ENCODE measurements around the gene AKR1B15. TPM values are rescaled to one million over a fixed set of nuclear protein-coding genes. Genes with fewer than 3 reads are reported as not detected.
"Not testable (repeated sequence)": the region's sequence is repeated elsewhere in the genome, so short reads cannot be mapped to it uniquely, and the experiment has no call there.

The AKR1B15 gene
- total RNA-seq, 1 donor from 2014 or later: not detected

DNA sequence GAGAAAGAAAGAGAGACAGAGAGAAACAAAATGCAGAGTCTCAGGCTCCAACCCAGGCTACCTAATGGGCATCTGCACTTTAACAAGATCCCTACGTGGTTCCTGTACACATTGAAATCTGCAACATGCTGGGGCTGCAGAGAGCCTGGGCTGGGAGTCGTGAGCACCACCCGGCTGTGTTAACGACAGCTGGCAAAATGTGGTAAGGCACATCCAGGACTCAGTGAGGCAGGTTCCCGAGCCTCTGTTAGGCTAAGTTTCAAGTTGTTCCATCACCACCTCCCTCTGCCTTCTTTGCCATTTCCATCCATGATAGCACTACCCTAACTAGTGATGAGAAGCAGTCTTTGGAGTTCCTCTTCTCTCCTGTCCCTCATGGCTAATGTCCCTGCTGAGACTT lies 20.2 kb upstream of the AKR1B15 start:
- intact Hi-C loops (cut with DNase I): no loop called here
- ATAC-seq (no peak), DNase-seq (ENCODE audit: missing footprints) (no peak)

DNA sequence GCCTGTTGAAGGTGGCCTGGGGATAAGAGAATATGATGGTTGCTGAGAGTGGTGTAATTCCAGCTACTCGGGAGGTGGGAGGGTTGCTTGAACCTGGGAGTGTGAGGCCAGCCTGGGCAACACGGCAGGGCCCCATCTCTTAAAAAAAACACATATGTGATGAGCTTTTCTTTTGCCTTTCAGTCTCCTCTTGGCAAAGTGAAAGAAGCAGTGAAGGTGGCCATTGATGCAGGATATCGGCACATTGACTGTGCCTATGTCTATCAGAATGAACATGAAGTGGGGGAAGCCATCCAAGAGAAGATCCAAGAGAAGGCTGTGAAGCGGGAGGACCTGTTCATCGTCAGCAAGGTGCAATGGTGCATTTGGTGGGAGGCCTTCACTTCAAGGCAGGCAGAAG lies 18.4 kb upstream of the AKR1B15 start:
- DNase-seq (ENCODE audit: missing footprints) (no peak), ATAC-seq (no peak)
- intact Hi-C loops (cut with DNase I): loop anchor here (5.0 kb wide), 1 partner anchor 77 kb away; no protein-coding TSS in a partner anchor

DNA sequence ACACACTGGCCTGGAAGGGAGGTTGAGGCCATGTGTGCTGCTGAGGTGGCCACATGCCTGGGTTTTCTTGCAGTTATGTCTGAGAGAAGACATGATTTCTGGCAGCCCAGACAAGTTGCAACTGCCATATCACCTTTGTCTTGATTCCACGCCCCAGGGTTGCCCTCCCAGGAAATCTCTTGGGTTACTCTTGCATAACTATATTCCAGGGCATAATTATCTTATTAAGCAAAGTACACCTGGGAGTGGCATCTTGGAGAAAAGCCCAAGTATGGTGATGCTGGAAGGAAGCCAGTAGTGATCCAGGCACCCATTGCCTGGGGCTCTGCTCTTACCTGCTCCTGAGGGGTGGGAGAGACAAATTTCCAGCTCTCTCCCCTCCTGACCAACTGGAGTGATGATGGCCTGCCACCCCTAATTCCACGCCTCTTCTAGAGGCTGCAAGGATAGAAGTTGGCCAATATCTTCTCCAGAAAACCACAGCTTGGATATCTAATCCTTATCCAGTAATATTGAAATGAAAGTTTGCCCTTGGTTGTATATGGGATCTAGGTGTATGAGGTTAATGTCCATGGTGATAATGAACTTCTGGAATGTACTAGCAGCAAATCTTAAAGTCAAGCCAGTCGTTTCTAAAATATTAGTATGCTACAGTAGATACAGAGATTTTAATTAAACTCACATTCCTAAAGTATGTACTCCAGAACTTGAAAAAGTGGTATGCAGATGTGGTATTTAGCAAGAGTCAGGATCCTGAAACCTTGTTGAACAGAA lies 16.5 kb upstream of the AKR1B15 start:
- intact Hi-C loops (cut with DNase I): loop anchor here (5.0 kb wide), 1 partner anchor 75 kb away; no protein-coding TSS in a partner anchor
- no peak for ATAC-seq
- no peak for DNase-seq (ENCODE audit: missing footprints)

DNA sequence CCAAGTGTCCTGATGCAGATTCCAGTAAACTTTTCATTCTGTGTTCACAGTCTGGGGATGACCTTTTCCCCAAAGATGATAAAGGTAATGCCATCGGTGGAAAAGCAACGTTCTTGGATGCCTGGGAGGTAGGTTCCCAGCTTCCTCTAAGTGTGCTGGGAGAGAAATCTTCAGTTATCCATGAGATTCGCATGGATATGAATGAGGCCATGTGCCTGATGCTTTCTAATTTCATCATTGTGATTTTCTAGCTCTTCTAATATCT lies 16.0 kb upstream of the AKR1B15 start:
- no peak for DNase-seq (ENCODE audit: missing footprints)
- intact Hi-C loops (cut with DNase I): loop anchor here (5.0 kb wide), 1 partner anchor 74 kb away; no protein-coding TSS in a partner anchor
- ATAC-seq: no peak

DNA sequence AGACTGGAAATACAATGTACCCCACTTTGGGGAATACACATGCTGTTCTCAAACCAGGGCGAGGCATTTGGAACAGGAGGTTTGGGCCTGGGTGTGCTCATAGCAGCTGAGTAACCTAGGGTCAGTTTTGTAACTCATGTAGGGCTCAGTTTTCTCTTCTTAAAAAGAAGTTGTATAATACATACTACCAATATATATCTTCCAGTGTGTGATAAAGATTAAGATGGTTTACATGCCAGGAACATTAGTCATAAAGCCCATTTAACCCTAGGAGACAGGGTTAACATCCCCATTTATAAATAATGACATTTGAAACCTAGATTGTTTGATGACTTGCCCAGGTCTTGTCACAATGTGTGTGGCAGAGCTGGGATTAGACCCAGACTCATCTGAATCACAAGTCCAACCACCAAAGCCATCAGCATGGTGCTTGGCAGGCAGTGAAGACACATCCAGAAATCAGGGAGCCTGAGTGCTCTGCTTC lies 15.6 kb upstream of the AKR1B15 start:
- DNase-seq (ENCODE audit: missing footprints) (no peak), ATAC-seq (no peak)
- intact Hi-C loops (cut with DNase I): loop anchor here (5.0 kb wide), 1 partner anchor 74 kb away; no protein-coding TSS in a partner anchor

DNA sequence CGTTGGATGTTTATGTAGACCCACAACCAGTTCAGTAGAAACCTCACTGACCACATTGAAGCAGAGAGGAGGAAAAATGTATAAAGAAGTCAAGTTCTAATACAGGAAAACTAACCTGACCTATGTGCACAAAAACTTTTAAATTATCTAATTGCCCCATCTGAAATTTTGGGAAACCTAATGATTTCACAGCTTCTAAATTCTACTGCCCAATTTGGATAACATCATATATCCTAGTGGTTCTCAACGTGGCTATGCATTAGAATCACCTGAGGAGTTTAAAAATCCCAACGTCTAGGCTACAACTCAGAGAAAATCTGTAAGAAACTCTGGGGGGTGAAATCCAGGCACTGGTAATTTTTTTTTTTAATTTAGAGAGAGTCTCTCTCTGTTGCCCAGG lies 14.3 kb upstream of the AKR1B15 start:
- ATAC-seq (no peak), DNase-seq (ENCODE audit: missing footprints) (no peak)
- intact Hi-C loops (cut with DNase I): loop anchor here (5.0 kb wide), 1 partner anchor 73 kb away; no protein-coding TSS in a partner anchor

DNA sequence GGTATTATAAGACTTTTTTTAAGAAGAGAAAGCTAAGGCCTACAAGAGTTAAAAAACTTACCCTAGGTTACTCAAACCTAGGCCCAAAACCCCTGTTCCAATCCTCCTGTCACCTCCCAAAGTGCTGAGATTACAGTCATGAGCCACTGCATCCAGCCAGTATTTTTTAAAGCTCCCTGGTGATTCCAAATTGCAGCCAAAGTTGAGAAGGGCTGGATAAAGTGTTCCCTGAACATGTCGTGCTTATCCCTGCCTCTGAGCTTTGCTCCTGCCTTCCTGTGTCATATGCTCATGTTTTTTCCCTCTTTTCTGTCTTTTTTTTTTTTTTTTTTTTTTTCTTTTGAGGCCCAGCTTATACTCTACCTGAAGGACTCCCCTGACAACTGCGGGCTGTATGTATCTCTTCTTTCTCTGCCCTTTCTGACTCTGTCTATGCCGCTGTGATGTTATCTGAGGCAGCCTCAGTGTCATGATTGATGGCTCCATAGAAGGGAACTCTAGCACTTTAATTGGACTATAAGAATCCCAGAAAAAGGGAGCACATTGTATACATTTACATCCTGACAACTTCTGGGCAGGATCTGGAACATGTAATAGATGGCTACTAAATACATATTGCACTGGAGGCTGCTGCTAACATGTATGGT lies 13.5 kb upstream of the AKR1B15 start:
- no peak for DNase-seq (ENCODE audit: missing footprints)
- intact Hi-C loops (cut with DNase I): no loop called here
- ATAC-seq: peak; percentile 56

DNA sequence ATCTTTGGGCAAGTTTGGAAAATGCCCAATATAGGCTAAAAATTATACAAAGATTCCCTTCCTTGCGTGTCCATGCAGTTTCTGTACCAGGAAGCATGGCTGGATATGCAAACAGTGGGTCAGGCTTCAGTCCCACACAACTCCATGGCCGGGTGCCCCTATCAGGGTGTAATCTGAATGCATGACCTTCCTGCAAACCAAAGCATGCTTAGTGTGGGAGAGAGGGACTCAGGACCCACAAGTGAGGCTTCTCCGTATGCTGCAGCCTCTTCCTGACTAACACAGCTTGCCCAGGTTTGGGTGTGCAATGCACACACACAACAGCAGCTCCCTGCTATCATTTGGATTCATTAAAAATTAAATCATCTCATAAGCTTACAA lies 13.0 kb upstream of the AKR1B15 start:
- DNase-seq (ENCODE audit: missing footprints) (no peak), ATAC-seq (no peak)
- intact Hi-C loops (cut with DNase I): no loop called here

DNA sequence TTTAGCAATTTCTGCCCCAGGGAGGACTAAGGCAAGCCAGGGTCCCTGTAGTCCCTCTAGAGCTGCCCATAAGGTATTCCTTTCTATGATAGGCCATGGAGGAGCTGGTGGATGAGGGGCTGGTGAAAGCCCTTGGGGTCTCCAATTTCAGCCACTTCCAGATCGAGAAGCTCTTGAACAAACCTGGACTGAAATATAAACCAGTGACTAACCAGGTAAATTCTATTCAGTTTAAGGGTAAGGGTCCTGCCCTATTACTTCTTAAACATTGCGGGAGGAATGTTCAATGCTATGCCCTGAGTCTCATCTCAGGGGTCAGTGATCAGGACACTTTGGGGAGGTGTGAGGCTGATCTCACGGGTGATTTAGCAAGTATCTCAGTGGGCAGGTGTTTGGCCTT lies 12.4 kb upstream of the AKR1B15 start:
- ATAC-seq; intact Hi-C loops (cut with DNase I); DNase-seq (ENCODE audit: missing footprints): not testable (repeated sequence)

DNA sequence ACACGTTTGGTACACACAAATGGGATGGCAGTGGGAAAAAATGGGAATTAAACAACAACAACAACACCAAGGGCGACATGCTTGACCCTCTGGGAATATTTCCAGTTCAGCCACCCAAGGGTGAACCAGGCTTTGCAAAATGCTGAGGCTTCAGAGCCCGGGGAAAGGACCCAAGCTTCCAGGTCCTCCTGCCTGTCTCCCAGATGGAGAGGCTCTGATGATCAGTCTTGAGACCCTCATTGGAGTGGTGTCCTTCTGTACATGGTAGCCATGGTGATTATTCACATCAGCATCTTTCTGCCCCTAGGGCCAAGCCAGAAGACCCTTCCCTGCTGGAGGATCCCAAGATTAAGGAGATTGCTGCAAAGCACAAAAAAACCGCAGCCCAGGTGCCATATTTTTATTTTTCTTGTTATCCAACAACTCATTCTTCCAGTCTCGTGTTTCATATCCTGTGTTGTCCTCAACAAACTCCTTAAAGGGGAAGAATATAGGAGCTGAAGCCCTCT lies 11.6 kb upstream of the AKR1B15 start:
- not testable (repeated sequence) for DNase-seq (ENCODE audit: missing footprints)

DNA sequence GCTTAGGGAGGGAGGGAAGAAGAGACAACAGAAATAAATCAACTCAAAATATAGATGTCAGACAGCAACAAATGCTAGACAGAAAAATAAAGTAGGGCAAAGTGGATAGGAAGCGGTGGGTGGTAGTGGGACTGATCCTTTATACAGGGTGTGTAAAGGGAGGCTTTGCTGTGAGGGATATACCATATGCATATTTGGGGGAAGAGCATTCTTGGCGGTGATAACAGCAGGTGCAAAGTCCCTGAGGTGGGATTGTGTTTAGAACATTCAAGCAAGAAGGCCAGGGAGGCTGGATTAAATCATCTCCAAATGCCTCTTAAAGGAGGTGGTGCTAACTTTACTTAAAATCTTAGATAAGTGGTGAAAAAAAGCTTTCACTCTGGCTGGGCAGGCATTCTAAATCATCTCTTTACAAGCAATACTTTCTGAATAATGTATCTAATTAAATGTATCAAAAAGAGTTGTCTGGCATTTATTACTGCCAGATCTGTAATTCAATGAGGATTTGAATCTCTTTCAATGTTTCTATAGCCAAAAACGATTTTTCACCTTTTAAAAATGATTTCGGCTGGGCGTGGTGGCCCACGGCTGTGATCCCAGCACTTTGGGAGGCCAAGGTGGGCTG lies 9.4 kb upstream of the AKR1B15 start:
- ATAC-seq (no peak), DNase-seq (ENCODE audit: missing footprints) (no peak)
- intact Hi-C loops (cut with DNase I): no loop called here

More for the DNA sequence above, 11.6 kb upstream of the AKR1B15 start:
- intact Hi-C loops (cut with DNase I); ATAC-seq: not testable (repeated sequence)

DNA sequence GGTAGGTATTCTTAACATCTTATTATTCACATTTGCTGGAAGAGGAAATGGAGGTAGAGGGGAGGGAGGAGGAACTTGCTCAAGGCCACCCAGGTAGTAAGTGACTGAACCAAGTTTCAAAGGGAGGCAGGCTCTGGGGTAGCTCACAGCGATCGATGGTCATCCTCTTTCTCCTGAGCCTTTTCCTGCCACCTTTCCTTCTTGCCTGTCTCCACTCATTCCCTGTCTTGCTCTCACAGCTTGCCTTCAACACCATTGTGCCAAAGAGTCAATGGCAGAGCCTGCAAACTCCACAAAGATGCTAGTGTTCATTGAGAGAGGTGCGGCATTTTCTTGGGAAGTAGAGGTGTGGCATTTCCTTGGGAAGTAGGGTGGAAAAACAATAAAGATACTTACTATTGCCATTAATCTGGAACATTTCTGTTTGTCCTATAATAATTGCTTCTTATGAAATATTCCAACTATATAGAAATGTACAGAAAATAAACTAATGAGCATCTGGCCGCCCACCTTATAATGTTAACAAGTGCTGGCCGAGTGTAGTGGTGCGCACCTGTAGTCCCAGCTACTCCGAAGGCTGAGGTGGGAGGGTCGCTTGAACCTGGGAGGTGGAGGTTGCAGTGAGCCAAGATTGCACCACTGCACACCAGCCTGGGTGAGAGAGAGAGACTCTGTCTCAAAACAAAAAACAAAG lies 7.3 kb upstream of the AKR1B15 start:
- intact Hi-C loops (cut with DNase I); ATAC-seq; DNase-seq (ENCODE audit: missing footprints): not testable (repeated sequence)

DNA sequence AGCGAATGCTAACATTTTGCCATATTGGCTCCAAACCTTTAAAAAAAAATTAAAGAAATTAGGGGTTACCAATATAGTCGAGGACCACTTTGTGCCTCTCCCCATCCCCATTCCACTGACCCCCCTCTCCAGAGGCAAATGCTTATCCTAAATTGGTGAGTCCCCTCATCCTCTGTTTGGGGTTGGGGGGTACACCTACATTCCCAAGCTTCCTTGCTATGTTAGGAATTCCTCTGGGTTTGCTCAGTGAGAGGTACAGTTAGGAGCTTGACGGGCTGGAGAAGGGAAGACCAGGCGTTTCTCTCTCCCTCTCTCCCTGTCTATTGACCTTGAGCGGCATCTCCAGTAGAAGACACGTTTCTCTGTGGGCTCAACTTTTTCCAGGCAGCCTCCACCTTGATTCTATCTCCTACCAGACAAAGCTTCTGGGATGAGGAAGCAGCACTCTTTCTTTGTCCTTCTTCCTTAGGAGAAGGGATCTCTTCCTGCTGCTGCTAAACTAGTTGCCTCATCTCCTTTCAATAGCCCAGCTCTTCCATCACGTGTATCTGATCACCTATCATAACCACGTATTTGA lies 6.6 kb upstream of the AKR1B15 start:
- intact Hi-C loops (cut with DNase I): no loop called here
- ATAC-seq (no peak), DNase-seq (ENCODE audit: missing footprints) (no peak)

DNA sequence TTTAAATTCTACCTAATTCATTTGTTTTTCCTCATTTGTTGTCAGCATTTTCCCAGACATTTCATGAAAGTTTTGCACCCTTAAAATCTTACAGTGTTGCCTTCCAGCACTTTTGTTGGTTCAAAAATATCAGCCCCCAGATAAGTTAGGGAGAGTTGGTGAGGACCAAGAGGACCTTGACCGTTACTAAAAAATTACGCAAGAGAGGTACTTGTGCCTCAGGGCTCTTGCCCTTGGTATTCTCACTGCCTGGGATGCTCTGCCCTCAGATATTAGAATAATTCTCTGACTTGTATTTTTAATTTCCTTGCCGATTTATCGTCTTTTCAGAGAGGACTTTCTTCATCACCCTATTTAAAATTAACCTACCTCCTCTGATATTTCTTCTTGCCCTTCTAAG lies 3.5 kb upstream of the AKR1B15 start:
- DNase-seq (ENCODE audit: missing footprints) (no peak), ATAC-seq (no peak)
- intact Hi-C loops (cut with DNase I): loop anchor here (5.0 kb wide), 1 partner anchor 62 kb away; no protein-coding TSS in a partner anchor

DNA sequence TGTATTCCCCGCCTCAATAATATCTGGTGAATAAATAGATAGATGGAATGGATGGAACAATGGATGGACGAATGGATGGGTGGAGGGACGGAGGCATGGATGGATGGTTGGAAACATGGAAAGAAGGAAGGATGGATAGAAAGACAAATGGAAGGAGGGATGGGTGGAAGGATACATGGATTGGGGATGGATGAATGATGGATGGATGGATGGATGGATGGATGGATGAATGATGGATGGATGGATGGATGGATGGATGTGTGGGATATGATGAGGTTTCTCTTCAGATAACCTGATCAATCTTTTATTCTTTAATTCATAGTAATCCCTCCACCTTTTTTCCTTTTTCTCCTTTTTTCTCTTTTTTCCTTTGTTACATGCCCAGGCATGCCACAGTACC lies 3.0 kb upstream of the AKR1B15 start:
- ATAC-seq (no peak), DNase-seq (ENCODE audit: missing footprints) (no peak)
- intact Hi-C loops (cut with DNase I): loop anchor here (2.0 to 5.0 kb wide), 2 partner anchors 61 to 113 kb away; no protein-coding TSS in a partner anchor

DNA sequence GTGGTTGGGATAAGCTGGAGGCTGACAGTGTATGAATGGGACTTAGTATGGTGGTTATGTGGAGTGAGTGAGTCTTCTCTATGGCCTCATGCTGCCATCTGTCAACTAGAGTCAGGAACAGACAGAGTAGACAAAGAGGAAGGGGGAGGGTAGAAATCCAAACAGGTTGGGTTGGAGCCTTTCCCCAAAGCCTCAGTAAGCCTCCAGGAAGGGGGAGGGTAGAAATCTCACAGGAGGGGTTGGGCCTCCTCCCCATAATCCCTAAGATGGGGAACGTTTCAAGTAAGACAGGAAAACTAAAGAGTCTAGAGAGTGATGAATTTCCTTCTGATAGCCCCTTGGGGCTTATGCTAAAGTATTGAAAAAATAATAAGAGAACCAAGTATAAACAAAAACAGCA lies 2.0 kb upstream of the AKR1B15 start:
- ATAC-seq (no peak), DNase-seq (ENCODE audit: missing footprints) (no peak)
- intact Hi-C loops (cut with DNase I): loop anchor here (2.0 to 5.0 kb wide), 2 partner anchors 60 to 114 kb away; no protein-coding TSS in a partner anchor

DNA sequence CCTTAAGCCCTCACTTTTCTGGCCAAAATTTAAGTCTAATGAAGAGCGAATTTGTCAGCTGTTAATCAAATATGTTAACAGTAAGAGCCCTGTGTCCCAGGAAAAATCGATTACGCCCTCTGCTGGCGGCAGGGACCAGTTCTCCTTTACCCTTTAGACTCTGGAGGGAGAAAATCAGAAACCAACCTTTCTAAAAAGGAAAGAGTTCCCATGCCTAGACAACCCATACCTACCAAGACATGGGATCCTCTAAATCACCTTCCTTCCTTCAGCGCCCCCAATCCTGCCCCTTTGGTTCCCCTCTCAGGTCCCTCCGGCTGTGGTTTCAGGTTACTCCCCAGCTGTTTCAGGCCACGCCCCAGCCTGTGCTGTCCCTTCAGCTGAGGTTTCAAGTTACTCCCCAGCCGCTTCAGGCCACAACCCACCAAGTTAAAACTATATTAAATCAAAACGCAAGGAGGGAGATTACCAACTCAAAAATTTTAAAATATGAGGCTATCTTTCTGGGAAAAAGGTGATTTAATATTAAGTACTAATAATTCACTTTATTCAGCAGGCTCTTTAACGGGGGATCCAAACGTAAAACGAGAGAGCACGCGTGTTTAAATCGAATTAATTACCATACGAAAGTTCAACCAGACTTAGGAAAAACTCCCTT lies 1.4 kb upstream of the AKR1B15 start:
- DNase-seq (ENCODE audit: missing footprints) (no peak), ATAC-seq (peak; percentile 95)
- intact Hi-C loops (cut with DNase I): loop anchor here (2.0 to 5.0 kb wide), 2 partner anchors 60 to 115 kb away; no protein-coding TSS in a partner anchor

DNA sequence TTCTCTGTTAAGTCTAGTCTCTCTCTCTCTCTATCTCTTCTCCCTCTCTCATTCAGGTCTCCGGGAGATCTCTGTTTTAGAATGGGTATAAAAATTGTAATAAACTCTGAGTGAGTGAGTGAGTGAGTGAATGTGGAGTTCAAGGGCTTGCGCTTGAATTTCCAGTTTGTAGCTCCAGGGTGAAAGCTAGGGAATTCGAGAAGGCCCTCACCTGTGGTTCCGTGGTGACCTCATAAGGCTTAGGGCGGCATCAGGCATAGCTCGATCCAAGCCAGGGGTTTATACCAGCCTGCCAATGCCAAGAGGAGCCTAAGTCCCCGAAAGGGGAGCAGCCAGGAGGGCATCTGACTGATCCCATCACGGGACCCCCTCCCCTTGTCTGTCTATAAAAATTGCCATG lies 456 bp downstream of the AKR1B15 start:
- DNase-seq (ENCODE audit: missing footprints) (no peak), ATAC-seq (no peak)
- intact Hi-C loops (cut with DNase I): loop anchor here (5.0 kb wide), 1 partner anchor 58 kb away; no protein-coding TSS in a partner anchor

Measured in Right ventricle myocardium inferior (tissue), 1 donor.